ENCODE results near the gene FFAR1. TPM values are rescaled to one million over a fixed set of nuclear protein-coding genes. Genes with fewer than 3 reads are reported as not detected.

FFAR1 gene
- total and polyA plus RNA-seq, 2 of the 8 experiments (the other 6 are each of a cell fraction or from before 2014, with no cell fraction given), result not detected

DNA sequence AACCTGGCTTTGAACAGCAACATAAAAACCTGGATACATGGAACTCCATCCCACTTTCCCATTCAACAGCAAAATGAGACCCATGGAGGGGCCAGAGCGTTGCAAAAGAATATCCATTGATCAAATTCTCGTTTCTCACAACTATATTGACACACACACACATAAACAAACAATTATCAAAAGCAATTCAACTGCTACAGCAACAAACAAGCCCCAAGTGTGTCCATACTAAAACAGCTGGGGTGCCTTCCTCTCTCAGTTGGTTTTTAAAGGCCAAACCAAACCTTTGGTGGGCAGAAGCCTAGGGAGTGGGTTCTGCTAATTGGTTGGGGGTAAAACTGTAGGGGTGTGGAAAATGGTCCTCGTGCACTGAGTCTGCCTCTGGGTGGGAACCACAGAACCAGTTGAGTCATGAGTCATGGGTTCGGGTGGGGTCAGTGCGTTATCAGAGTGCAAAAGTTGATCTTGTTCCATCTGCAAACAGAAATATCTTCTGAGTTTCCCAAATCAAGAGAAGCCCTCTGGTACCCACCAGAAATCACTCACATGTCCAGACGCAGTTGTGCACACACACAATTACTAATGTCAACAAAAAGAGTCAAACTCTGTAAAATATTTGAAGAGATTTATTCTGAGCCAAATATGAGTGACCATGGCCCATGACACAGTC is 41.6 kb downstream of the FFAR1 start (continued):
- TF ChIP-seq, protein P1, sequence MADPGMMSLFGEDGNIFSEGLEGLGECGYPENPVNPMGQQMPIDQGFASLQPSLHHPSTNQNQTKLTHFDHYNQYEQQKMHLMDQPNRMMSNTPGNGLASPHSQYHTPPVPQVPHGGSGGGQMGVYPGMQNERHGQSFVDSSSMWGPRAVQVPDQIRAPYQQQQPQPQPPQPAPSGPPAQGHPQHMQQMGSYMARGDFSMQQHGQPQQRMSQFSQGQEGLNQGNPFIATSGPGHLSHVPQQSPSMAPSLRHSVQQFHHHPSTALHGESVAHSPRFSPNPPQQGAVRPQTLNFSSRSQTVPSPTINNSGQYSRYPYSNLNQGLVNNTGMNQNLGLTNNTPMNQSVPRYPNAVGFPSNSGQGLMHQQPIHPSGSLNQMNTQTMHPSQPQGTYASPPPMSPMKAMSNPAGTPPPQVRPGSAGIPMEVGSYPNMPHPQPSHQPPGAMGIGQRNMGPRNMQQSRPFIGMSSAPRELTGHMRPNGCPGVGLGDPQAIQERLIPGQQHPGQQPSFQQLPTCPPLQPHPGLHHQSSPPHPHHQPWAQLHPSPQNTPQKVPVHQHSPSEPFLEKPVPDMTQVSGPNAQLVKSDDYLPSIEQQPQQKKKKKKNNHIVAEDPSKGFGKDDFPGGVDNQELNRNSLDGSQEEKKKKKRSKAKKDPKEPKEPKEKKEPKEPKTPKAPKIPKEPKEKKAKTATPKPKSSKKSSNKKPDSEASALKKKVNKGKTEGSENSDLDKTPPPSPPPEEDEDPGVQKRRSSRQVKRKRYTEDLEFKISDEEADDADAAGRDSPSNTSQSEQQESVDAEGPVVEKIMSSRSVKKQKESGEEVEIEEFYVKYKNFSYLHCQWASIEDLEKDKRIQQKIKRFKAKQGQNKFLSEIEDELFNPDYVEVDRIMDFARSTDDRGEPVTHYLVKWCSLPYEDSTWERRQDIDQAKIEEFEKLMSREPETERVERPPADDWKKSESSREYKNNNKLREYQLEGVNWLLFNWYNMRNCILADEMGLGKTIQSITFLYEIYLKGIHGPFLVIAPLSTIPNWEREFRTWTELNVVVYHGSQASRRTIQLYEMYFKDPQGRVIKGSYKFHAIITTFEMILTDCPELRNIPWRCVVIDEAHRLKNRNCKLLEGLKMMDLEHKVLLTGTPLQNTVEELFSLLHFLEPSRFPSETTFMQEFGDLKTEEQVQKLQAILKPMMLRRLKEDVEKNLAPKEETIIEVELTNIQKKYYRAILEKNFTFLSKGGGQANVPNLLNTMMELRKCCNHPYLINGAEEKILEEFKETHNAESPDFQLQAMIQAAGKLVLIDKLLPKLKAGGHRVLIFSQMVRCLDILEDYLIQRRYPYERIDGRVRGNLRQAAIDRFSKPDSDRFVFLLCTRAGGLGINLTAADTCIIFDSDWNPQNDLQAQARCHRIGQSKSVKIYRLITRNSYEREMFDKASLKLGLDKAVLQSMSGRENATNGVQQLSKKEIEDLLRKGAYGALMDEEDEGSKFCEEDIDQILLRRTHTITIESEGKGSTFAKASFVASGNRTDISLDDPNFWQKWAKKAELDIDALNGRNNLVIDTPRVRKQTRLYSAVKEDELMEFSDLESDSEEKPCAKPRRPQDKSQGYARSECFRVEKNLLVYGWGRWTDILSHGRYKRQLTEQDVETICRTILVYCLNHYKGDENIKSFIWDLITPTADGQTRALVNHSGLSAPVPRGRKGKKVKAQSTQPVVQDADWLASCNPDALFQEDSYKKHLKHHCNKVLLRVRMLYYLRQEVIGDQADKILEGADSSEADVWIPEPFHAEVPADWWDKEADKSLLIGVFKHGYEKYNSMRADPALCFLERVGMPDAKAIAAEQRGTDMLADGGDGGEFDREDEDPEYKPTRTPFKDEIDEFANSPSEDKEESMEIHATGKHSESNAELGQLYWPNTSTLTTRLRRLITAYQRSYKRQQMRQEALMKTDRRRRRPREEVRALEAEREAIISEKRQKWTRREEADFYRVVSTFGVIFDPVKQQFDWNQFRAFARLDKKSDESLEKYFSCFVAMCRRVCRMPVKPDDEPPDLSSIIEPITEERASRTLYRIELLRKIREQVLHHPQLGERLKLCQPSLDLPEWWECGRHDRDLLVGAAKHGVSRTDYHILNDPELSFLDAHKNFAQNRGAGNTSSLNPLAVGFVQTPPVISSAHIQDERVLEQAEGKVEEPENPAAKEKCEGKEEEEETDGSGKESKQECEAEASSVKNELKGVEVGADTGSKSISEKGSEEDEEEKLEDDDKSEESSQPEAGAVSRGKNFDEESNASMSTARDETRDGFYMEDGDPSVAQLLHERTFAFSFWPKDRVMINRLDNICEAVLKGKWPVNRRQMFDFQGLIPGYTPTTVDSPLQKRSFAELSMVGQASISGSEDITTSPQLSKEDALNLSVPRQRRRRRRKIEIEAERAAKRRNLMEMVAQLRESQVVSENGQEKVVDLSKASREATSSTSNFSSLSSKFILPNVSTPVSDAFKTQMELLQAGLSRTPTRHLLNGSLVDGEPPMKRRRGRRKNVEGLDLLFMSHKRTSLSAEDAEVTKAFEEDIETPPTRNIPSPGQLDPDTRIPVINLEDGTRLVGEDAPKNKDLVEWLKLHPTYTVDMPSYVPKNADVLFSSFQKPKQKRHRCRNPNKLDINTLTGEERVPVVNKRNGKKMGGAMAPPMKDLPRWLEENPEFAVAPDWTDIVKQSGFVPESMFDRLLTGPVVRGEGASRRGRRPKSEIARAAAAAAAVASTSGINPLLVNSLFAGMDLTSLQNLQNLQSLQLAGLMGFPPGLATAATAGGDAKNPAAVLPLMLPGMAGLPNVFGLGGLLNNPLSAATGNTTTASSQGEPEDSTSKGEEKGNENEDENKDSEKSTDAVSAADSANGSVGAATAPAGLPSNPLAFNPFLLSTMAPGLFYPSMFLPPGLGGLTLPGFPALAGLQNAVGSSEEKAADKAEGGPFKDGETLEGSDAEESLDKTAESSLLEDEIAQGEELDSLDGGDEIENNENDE (IDR thresholded peaks at IDR 0.05; ENCODE audit: insufficient replicate concordance, low read length), result no peak
